Spleen (tissue), 7 donors: Measurements from ENCODE around the gene AKAP10.

Source experiments
- CTCF ChIP-seq, 11 experiments: fragments of 200-600 bp in 7 of 11; fragments of 450-650 bp in 4 of 11; sonication (generic) in 4 of 11; IDR thresholded peaks in 8 of 11; conservative IDR thresholded peaks in 3 of 11; 1 replicate in 7 of 11; 2 replicates in 4 of 11; pipeline versions ENCODE4 v1.4.0 to v1.8.0; 2016 to 2021; ENCODE audit warnings: antibody characterized with exemption in 11 of 11, inconsistent platforms in 4 of 11, mild to moderate bottlenecking in 1 of 11
- POLR2A ChIP-seq, 3 donors: fragments of 450-650 bp; IDR thresholded peaks; one replicate each; pipeline ENCODE4 v1.5.1; 2017; ENCODE audit warnings: antibody characterized with exemption in 3 of 3, mild to moderate bottlenecking in 1 of 3
- POLR2AphosphoS5 ChIP-seq, 3 donors: sonication (generic); formaldehyde crosslinking; IDR thresholded peaks; one replicate each; pipeline ENCODE4 v1.5.1; 2017; ENCODE audit warnings: antibody characterized with exemption in 3 of 3
- donor health status: DM: no; HTN: no; CAD: no; lungs with moderate emphysema.
- donor health status: DM: no; HTN: no; CAD: no.
- donor health status: DM: no; HTN: no; CAD: no.

- TF ChIP-seq CTCF (IDR thresholded peaks at IDR 0.05 in 8 of 11, conservative IDR thresholded peaks at IDR 0.05 in 3 of 11) (peak in 4 of 11 experiments; percentile 13 to 43 (median 28)), POLR2AphosphoS5 (IDR thresholded peaks at IDR 0.05) (peak; percentile 48 to 72 (median 72)), POLR2A (IDR thresholded peaks at IDR 0.05) (no peak)
These were observed 110.6 kb downstream of the AKAP10 start for GRCh38 chr17:19867079-19867328.
